Stimulated activated CD8-positive, alpha-beta memory T cell treated with anti-CD3 and anti-CD28 coated beads, Interleukin-4, amount 100 ng/mL, for 1 hour (primary cell): ENCODE measurements around the gene C2orf42.
"Not testable (repeated sequence)": the region's sequence is repeated elsewhere in the genome, so short reads cannot be mapped to it uniquely, and the experiment has no call there.

Experiments used
- DNase-seq, 2 donors: peaks; one replicate each; pipeline ENCODE4 v3.0.0-alpha.2; 2020; ENCODE audit warnings: low read depth in 2 of 2, low spot score in 1 of 2

The C2orf42 gene

GRCh38 chr2:70104231-70105111 is 86.3 kb downstream of the C2orf42 start:
- no peak for DNase-seq

- DNase-seq, result no peak
Observed at GRCh38 chr2:70103531-70104061, 87.2 kb downstream of the C2orf42 start.

- not testable (repeated sequence) for DNase-seq
Observed at GRCh38 chr2:70102323-70102905, 88.4 kb downstream of the C2orf42 start.

DNA sequence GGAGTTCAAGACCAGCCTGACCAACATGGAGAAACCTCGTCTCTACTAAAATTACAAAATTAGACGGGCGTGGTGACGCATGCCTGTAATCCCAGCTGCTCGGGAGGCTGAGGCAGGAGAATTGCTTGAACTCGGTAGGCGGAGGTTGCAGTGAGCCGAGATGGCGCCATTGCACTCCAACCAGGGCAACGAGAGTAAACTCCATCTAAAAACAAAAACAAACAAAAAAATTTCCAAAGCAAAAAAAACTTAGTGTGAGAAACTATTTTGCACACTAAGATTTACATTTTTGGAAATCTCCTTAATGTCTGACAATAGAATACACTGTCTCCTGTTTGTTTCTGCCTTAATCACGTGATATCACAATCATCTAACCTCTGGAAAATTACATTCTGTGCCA is 89.1 kb downstream of the C2orf42 start:
- DNase-seq, result not testable (repeated sequence)

- DNase-seq, result no peak
Observed at GRCh38 chr2:70101174-70101573, 89.6 kb downstream of the C2orf42 start.
